C1 segment of cervical spinal cord (tissue), 14 donors: ENCODE data around the gene CCDC78.
"Not testable (repeated sequence)": the region's sequence is repeated elsewhere in the genome, so short reads cannot be mapped to it uniquely, and the experiment has no call there.

Experiments used
- DNase-seq, 14 donors: peaks; one replicate each; lab custom pipeline; 2025; lab: John Stamatoyannopoulos, UW

Gene CCDC78

GRCh38 chr16:694863-695354, 31.3 kb downstream of the CCDC78 start:
- no peak for DNase-seq

DNA sequence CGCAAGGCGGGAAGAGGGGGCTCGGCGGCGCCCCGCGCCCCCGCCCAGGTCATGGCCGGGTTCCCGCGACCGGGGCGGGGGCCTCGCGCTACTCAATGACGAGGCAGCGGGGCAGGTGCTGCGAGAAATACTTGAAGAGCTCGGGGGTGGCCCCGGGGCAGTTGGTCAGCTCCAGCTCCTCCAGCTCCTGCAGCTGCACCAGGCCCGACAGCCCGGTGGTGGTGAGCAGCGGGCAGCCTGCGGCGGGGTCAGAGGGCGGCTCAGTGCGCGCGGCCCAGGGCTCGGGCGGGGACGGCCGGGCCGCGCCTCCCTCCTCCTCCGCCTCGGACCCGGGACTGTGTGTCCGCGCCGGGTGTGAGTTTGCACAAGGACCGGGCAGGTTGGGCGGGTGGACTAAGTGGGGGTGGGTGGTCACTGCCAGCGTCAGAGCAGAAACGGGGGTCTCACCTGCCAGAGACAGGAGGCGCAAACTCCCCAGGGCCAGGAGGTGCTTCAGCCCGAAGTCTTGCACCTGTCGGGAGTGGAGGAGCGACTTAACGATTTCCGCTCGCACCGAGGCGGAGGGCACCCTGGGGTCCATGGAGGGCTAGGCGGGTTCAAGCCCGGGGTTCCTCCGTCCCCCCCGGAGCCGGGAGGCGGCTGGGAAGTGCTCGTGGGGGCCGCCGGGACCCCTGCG, 31.9 kb downstream of the CCDC78 start:
- DNase-seq, result no peak

DNA sequence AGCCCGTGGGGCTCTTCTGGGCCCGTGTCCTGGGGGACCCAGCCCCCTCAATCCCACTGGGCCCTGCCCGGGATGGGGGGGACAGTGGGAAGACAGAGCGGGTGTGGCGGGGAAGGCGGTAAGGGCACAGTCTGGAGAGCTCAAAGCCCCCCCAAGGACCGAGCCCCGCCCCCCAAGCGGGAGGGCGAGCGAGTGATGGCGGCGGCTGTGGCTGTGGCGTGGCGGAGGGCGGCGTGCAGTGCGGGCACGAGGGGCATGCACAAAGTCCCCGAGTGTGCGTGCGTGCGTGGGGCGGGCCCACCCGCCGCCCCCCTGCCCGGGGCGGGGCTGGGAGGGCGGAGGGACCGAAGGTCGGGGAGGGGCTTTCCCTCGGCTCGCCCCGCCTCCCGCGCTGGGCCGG, 32.5 kb downstream of the CCDC78 start:
- no peak for DNase-seq

DNA sequence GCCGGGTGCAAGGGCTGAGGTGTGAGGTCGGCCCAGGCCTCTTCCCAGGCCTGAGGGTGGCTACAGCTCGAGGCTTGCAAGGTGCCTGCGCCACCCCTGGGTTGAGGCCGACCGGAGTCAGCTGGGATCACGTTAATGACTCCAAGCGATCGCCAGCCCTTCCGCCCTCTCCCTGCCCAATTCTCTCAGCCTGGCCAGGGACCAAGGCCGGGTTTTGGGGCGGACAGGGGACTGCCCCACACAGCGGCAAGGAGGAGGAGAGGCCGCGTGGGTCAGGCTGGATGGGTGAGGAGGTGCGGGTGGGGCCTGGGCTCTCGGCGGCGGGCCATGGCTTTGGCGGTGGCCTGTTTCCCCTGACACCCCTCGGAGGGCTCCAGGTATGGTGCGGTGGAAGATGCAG, 32.9 kb downstream of the CCDC78 start:
- DNase-seq, result no peak

DNA sequence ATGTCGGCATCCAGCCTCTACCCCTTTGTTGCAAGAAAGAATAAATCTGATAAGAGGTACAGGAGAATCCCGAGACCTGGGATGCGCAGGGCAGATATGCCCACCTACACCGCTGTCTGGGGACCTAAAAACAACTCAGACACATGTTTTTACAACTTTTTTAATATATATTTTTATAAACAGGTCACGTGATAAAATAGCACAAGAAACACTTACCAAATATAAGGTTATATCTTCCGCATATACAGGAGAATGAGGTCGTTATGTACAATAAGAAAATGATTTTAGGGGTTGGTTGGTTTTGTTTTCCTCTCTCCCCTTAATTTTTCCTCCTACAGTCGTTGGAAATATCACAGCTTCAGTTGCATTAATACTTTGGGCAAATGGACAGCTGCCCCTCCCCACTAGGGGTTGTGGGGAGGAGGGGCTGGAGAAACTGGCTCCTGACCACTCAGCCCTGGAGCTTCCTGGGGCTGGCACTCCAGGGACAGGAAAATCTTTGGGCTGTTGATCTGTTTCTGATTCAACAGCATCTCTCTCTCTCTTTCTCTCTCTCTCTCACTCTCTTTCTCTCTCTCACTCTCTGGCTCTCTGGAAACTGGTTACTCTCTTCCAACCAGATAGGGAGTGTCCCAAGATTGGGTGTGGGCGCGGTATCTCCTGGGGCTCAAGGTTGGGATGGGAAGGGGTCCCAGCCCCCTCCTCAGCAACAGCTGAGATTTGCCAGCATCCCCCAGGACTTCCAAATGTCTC, 33.7 kb downstream of the CCDC78 start:
- no peak for DNase-seq

GRCh38 chr16:691242-691641, 35.0 kb downstream of the CCDC78 start:
- not testable (repeated sequence) for DNase-seq

- no peak for DNase-seq
Measured at GRCh38 chr16:689175-689897, 36.9 kb downstream of the CCDC78 start.

DNA sequence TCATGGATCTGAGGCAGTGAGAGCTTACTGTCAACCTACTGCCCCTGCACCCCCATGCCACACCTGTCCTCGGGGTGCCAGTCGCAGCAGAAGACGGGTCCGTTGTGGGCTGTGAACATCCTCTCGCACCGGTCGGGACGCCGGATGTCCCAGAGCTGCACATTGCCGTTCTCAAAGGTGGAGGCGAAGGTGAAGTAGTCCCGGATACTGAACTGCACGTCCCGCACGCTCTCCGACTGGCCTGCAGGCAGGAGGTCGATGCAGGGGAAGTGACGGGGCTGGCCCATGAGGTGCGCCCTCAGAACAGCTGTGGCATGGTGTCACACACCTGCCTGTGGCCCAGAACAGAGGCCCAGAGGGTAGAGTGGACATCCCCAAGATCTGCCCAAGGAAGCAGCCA, 38.7 kb downstream of the CCDC78 start:
- no peak for DNase-seq

GRCh38 chr16:686459-687260, 39.6 kb downstream of the CCDC78 start:
- DNase-seq, result no peak

DNA sequence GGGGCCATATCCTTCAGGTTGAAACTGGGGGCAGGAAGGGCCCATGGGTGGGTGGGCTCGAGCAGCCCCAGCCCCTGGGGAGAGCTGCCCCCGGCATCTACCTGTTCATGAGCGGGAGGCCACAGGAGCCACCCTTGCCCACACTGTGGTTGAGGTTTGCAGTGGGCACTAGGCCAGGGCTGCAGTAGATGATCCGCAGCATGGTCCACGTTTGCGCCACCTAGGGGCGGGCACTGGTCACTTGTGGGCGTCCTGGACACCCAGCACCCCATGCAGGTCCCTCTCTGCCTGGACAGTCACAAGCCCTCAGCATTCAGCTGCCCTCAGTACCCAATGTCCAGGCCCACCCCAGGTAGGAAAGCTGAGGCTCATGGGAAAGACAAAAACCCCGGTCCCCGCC, 40.3 kb downstream of the CCDC78 start:
- DNase-seq, result no peak

GRCh38 chr16:684961-685696, 41.1 kb downstream of the CCDC78 start:
- no peak for DNase-seq

DNA sequence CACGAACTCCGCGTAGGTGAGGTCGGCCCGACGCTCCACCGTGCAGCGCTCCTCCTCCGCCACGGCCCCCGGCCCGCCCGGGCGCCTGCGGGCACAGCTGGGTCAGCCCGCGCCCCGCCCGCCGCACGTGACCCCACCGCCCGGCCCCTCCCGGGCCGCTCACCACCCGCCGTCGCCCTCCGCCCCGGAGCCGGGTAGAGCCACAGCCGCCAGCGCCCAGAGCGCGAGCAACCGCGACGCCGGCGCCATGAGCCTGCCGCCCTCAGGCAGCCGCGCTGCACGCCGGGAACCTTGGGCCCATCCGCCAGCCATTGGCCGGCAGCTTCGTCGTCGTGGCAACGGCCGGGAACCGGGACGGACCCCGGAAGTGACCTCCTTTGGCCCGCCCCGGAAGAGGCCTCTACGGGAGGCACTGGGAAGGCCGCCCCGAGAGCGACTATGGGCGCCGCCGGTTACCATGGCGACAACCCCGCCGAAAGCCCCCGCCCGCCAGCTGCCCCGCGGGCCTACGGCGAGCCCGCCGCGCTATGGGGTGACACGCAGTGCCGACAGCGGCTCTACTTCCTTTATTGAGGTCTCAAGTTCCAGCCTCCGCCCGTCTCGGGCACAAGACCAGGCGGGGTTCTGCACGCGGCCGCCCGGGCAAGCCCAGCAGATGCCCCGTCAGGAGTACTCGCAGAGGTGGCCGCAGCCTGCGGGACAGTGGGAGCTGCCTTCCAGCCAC, 42.0 kb downstream of the CCDC78 start, which contains the start of gene JMJD8:
JMJD8 (minus strand) TSS at position 264 of the 724 bp plus-strand sequence; CDS start at position 249, 15 bp downstream.
- peak; percentile 48 to 98 (median 90) for DNase-seq

GRCh38 chr16:683396-684070, 42.7 kb downstream of the CCDC78 start:
- DNase-seq, result no peak

- no peak for DNase-seq
Measured at GRCh38 chr16:682493-683395, 43.5 kb downstream of the CCDC78 start.

- no peak for DNase-seq
Measured at GRCh38 chr16:681746-682427, 44.4 kb downstream of the CCDC78 start.

GRCh38 chr16:680967-681745, 45.1 kb downstream of the CCDC78 start:
- peak in 1 of 14 donors; percentile 40 for DNase-seq

DNA sequence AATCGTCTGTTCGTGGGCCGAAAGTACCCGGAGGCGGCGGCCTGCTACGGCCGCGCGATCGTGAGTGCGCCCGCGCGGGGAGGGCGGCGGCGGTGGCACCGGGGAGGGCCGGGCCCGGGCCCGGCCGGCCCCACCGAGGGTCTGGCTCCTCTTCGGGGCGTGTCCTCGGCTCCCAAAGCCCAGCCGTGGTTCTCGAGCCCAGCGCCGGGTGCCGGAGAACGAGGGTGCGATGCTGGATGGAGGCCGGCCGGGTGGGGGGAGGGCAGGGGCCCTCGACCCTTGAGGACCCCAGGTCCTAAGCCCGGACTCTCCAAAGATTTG, 45.7 kb downstream of the CCDC78 start:
- DNase-seq, result no peak
